NCI-H82 (cell line): Measurements from ENCODE around the gene CTLA4.

Source experiments
- DNase-seq: peaks from one replicate; lab custom pipeline; 2025; lab: John Stamatoyannopoulos, UW

Gene CTLA4

DNA sequence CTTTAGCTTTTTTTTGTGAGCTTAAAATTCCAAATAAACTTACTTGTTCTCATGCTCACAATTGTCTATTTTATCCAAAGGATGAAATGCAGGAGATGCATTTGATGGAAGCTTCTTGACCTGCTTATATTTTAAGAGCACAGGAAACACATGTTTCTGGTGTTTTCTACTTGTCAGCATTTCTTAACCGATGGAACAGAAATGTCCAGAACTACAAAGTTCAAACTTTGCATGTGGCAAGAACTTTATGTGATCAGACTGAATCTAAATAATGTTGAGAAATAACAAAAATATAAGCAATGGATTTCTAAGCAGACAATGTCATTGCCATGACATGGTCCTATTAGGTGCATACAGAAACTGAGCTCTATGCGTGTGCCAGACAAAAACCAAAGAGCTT is 9.9 kb upstream of the CTLA4 start:
- DNase-seq: no peak

DNA sequence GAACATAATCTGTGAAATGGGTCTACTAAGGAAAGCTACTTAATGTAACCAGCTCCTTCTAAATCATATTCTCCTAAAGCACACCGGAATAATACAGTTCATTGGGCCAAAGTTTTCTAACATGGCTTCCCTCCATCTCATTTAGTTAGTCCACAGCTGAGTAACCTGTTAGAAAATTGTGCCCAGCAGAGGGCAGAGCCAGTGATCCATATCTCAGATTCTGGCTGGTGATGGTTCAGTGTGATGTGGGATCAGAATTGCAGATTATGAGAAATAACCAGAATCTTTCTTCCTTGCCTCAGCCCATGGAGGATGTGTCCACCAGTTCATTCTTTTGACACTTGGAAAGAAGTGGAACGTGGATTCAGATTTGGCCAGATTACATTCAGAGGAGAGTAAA is 9.4 kb upstream of the CTLA4 start:
- DNase-seq: no peak

DNA sequence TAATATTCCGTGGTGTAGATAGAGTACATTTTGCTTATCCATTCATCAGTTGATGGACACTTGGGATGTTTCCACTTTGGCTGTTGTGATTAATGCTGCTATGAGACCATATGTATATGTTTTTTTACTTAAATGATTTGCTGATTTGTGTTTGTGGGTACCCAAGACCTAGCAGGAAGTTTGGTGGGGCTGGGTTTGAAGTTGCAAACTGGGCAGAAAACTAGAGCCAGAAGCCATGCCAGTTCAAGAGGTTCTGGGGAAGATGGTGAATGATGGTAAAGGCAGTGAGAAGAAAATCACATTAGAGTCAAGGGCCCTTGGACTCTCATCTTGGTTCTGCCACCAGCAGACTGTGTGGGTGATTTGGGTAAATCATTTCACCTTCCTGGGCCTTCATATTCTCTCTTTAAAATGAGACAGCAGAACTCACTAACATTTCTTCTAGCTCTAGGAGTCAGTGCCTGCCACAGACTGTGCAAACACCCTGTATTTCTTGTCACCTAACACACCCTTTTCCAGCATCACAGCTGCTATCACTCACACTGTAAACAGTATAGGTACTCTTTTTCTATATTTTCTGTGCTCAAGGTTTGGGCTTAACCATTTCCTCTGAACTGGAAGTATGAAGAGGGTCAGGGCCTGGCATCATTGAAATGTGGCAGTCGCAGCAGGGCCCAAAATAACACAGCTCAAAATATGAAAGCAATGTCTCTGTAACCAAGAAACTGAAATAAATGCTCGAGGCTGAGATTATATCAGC is 8.4 kb upstream of the CTLA4 start:
- no peak for DNase-seq

DNA sequence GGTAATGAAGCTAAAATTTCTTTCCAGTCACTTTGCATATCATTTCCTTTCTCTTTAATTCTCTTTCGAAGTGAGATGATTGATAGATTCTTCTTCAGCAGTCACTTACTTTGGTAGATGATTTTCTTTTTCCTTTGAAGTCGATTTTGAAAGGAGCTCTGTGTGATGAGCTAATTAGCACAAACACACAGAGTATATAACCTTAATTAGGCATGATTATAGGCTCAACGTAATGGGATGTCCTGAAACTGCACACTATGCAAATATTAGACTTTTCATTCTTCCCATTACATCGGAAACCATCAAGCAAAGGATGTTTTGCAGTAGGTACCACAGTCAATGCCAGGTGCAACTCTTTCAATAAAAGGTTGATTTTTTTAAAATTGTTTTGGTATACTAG is 6.4 kb upstream of the CTLA4 start:
- no peak for DNase-seq

- no peak for DNase-seq
Observed at GRCh38 chr2:203861607-203862006, 6.0 kb upstream of the CTLA4 start.

- DNase-seq: no peak
Observed at GRCh38 chr2:203869223-203870042, 1.9 kb downstream of the CTLA4 start.

GRCh38 chr2:203870481-203870880 is 2.9 kb downstream of the CTLA4 start:
- no peak for DNase-seq

GRCh38 chr2:203870941-203871340 is 3.4 kb downstream of the CTLA4 start:
- no peak for DNase-seq

DNA sequence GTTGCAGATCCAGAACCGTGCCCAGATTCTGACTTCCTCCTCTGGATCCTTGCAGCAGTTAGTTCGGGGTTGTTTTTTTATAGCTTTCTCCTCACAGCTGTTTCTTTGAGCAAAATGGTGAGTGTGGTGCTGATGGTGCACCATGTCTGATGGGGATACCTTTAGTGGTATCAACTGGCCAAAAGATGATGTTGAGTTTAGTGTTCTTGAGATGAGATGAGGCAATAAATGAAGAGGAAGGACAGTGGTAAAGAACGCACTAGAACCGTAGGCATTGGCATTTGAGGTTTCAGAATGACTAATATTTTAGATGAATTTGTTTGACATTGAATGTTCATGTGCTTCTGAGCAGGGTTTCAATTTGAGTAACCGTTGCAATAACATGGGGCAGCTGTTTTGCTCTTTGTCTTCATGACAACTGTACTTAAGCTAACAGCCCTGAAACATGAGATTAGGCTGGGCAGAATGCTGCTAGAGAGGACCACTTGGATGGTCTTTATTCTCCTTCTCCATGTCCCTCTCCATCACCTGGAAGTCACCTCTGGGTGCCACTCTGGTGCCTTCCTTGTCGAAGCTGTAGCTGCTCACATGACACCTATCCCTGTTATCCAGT is 3.9 kb downstream of the CTLA4 start:
- DNase-seq: no peak

GRCh38 chr2:203873461-203873860 is 5.9 kb downstream of the CTLA4 start:
- DNase-seq: no peak

DNA sequence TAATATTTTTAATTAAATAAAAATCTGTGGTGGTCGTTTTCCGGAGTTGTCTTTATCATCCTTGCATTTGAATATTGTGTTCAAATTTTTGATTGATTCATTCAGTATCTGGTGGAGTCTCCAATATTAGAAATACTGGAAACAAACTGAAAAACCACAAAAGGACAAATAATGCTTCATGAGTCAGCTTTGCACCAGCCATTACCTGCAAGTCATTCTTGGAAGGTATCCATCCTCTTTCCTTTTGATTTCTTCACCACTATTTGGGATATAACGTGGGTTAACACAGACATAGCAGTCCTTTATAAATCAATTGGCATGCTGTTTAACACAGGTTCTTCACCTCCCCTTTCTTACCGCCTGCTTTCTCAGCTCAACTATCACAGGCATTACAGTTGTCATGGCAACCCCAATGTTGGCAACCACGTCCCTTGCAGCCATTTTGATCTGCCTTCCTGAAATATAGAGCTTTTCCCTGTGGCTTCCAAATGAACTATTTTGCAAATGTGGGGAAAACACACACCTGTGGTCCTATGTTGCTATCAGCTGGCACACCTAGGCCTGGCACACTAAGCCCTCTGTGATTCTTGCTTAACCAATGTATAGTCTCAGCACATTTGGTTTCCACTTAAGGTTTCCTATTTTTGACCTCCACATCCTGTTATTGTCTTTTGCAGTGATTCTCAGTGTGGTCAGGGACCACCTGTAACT is 6.5 kb downstream of the CTLA4 start:
- no peak for DNase-seq

DNA sequence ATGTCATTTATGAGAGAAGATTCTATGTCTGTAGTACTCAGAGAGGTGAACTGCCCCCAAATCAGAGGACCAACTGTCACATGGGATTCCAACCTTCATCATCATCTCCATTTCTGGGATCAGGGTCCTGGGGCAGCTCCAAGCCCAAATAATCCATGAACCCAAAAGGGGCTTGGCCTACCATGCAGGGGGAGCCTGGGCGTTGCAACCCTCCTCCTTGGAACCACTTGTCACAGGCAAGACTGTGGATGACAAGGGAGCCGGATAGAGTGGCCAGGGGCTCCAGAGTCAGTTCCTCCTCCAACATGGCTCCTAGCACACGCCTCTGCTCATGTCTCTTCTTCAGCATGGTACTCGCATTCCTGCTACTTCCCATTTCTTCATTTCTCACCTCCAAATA is 7.9 kb downstream of the CTLA4 start:
- DNase-seq: no peak

DNA sequence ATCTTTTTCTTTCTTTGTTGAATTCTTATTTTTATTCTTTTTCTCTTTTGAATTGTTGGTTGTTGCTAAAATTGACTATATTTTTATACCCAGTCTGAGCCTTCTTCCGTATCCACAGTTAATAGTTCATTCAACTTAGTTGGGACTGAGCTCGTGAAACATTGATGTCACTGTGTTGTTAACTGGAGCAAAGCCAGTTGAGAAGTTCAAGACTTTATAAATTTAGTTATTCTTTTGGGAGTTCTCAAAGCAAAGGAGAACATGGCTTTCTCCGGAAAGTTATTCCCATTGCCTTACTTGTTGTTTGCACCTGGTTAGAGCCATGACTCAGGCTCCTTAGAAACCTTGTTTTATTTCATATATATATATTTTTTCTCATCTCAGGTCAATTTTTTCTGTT is 8.8 kb downstream of the CTLA4 start:
- DNase-seq: no peak

DNA sequence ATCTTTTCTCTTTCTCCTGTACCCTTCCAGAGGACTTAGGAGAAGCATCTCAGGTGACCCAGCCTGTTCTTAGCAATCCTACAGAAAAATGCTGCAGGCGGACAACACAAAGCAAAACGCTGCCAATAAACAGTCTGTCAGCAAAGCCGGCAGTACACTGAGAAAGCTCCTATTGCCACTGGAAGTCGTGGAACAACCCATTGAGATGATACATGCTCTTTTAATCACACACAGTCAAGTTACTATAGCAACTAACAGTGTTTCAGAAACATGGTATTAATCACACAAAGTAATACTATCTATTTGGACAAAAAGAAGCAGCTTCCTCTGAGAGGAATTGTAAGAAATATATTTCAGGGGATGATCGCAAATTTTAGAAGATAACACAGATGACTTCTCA is 10.5 kb downstream of the CTLA4 start:
- no peak for DNase-seq

DNA sequence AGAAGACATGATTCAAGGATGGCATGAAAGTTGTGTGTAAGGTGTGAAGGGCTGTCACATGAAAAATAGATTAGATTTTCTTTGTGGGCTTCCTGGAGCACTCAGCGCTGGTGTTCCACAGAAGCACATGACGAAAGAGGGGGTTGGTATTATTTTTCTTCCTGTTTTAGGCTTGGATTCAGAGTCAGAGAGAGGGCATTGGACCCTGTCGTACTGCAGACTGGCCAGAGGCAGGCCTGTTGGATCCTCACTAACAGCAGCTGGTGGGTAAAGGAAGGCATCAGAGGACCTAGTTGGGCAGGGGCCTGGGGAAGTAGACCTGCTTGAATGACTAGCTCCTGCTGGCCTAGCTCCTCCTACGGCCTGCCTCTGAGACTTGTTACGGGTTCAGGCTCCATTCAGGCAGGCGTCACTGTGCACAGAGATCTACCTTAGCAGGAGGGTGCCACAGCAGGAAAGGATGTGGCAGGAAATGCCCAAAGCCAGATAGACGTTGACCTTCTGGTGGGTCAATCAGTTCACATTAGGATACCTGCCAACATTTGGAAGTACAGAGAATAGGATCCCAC is 13.1 kb downstream of the CTLA4 start:
- DNase-seq: no peak

GRCh38 chr2:203881185-203881584 is 13.6 kb downstream of the CTLA4 start:
- DNase-seq: peak; percentile 50

- no peak for DNase-seq
Observed at GRCh38 chr2:203882551-203882950, 15.0 kb downstream of the CTLA4 start.

DNA sequence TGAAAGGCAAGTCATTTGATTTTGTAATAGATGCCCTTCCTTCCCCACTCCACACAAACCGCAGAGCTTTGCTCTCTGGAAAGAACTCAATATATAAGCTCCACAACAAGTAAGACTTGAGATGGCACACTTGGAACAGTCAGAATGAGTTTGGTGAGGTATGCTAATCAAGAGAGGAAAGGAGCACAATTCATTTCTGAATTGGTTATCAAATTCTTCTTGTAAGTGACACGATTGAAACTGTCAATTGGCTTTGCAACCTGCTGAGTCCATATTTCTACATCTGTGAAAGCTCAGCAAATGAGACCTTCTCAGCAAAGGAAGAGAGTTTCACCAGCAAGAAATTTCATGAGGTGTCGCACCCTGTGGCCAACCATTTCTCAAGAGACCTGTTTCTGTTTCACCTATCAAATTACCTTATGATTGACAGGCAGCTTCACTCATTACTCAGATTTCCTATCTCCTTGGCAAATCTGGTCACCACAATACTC is 19.1 kb downstream of the CTLA4 start:
- DNase-seq: no peak

- DNase-seq: no peak
Observed at GRCh38 chr2:203887677-203888076, 20.1 kb downstream of the CTLA4 start.

- no peak for DNase-seq
Observed at GRCh38 chr2:203889542-203889941, 22.0 kb downstream of the CTLA4 start.

DNA sequence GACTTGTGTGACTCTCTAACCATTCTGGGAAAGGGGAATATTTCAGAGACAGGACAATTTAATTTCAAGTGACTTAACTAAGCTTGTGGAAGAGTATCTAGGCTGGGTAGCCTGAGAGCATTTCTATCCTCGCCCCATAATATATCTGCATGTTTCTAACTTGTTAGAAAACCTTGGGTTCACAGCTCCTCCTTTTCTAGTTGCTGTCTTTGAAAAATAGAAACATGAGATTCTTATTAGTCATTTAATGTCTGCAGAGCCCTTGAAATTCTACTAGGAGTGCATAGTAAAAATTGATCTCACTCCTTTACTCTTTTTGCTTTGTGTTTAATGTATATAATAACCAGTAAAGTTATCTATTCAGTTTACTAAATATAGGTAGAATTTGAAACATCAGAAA is 22.4 kb downstream of the CTLA4 start:
- DNase-seq: no peak

GRCh38 chr2:203890733-203891132 is 23.2 kb downstream of the CTLA4 start:
- no peak for DNase-seq
